Astrocyte (in vitro differentiated cells and primary cell): ENCODE data around the gene PANX2. TPM values are rescaled to one million over a fixed set of nuclear protein-coding genes. Genes with fewer than 3 reads are reported as not detected.

ENCODE experiments used
- DNase-seq: peaks from one replicate; pipeline ENCODE4 v3.0.0-alpha.2; 2010; ENCODE audit warnings: low read depth
- FAIRE-seq: peaks from 2 replicates; lab custom pipeline; 2011; peaks lifted over from hg19 to GRCh38; lab: Jason Lieb, UNC
- H2AFZ ChIP-seq: 2 replicates; pipeline ENCODE4 v1.6.0; 2012; ENCODE audit warnings: low read depth, low read length, inconsistent platforms
- H3K27ac ChIP-seq: 2 replicates; pipeline ENCODE4 v1.5.1; 2011; ENCODE audit warnings: low read depth, low read length, inconsistent platforms
- H3K27me3 ChIP-seq: 2 replicates; pipeline ENCODE4 v1.6.0; 2011; ENCODE audit warnings: low read length, inconsistent platforms; ENCODE audit not compliant: insufficient read depth
- H3K36me3 ChIP-seq: 2 replicates; pipeline ENCODE4 v1.5.1; 2011; ENCODE audit warnings: low read length, inconsistent platforms; ENCODE audit not compliant: insufficient read depth
- H3K4me1 ChIP-seq: 2 replicates; pipeline ENCODE4 v1.5.1; 2011; ENCODE audit warnings: low read length, inconsistent platforms; ENCODE audit not compliant: insufficient read depth
- H3K4me2 ChIP-seq: 2 replicates; pipeline ENCODE4 v1.6.0; 2012; ENCODE audit warnings: low read length, inconsistent platforms
- H3K4me3 ChIP-seq: 2 replicates; pipeline ENCODE4 v1.5.1; 2011; ENCODE audit warnings: low read depth, mild to moderate bottlenecking, low read length, inconsistent platforms; ENCODE audit not compliant: insufficient read depth
- H3K79me2 ChIP-seq: 2 replicates; pipeline ENCODE4 v1.6.0; 2012; ENCODE audit warnings: mild to moderate bottlenecking, low read length, inconsistent platforms; ENCODE audit not compliant: insufficient read depth
- H3K9ac ChIP-seq: 2 replicates; pipeline ENCODE4 v1.6.0; 2012; ENCODE audit warnings: mild to moderate bottlenecking, low read length, inconsistent platforms
- H3K9me3 ChIP-seq: 2 replicates; pipeline ENCODE4 v1.5.1; 2012; ENCODE audit warnings: low read depth, mild to moderate bottlenecking, low read length, inconsistent platforms; ENCODE audit not compliant: insufficient read depth
- H4K20me1 ChIP-seq: 2 replicates; pipeline ENCODE4 v1.6.0; 2012; ENCODE audit warnings: low read length, inconsistent platforms; ENCODE audit not compliant: insufficient read depth
- H3K27ac Mint-ChIP-seq: one replicate; pipeline ENCODE4 v1.8.0; 2021; ENCODE audit warnings: mild to moderate bottlenecking, mixed read lengths; ENCODE audit not compliant: unreplicated experiment
- H3K27me3 Mint-ChIP-seq: one replicate; pipeline ENCODE4 v1.8.0; 2021; ENCODE audit warnings: low read depth, mixed read lengths; ENCODE audit not compliant: unreplicated experiment
- H3K36me3 Mint-ChIP-seq: one replicate; pipeline ENCODE4 v1.8.0; 2021; ENCODE audit warnings: low read depth, mixed read lengths; ENCODE audit not compliant: unreplicated experiment
- H3K4me1 Mint-ChIP-seq: one replicate; pipeline ENCODE4 v1.8.0; 2021; ENCODE audit warnings: low read depth, mixed read lengths; ENCODE audit not compliant: unreplicated experiment
- H3K4me3 Mint-ChIP-seq: one replicate; pipeline ENCODE4 v1.8.0; 2021; ENCODE audit warnings: mild to moderate bottlenecking, moderate library complexity, mixed read lengths; ENCODE audit not compliant: unreplicated experiment
- H3K9me3 Mint-ChIP-seq: one replicate; pipeline ENCODE4 v1.8.0; 2021; ENCODE audit warnings: mild to moderate bottlenecking, mixed read lengths; ENCODE audit not compliant: unreplicated experiment
- EZH2 ChIP-seq: IDR thresholded peaks from 2 replicates; pipeline ENCODE4 v1.6.1; 2012; ENCODE audit warnings: mild to moderate bottlenecking, low read length, inconsistent platforms; ENCODE audit not compliant: insufficient read depth
- total RNA-seq: library from RNA; stranded (reverse); gene quantifications from 2 replicates; pipeline ENCODE4 v1.2.1, GENCODE V29; 2021
- TF ChIP-seq, protein P1 (sequence below): IDR thresholded peaks from 2 replicates; pipeline ENCODE4 v1.5.1; 2011; ENCODE audit warnings: low read depth, mild to moderate bottlenecking, inconsistent platforms, low read length, moderate library complexity; ENCODE audit not compliant: insufficient read depth

PANX2 gene
- total RNA-seq, 1 donor from 2014 or later: 2.3 TPM

GRCh38 chr22:50210378-50211139, 40.0 kb downstream of the PANX2 start:
- no peaks in the 10 kb centered on the region for H3K27me3 Mint-ChIP-seq
- Histone ChIP-seq H3K9ac (no peak overlapping the region), H4K20me1 (peaks cover 76% of the 10 kb centered on the region), H3K4me2 (no peak overlapping the region), H2AFZ (no peak overlapping the region), H3K4me1 (no peaks in the 10 kb centered on the region), H3K36me3 (peaks cover 21% of the 10 kb centered on the region), H3K27ac (no peak overlapping the region), H3K4me3 (no peak overlapping the region), H3K27me3 (no peaks in the 10 kb centered on the region), H3K79me2 (peaks cover 51% of the 10 kb centered on the region), H3K9me3 (no peaks in the 10 kb centered on the region)
- H3K27ac Mint-ChIP-seq: no peak overlapping the region
- H3K4me3 Mint-ChIP-seq: no peak overlapping the region
- peaks cover 19% of the 10 kb centered on the region for H3K36me3 Mint-ChIP-seq
- DNase-seq: no peak
- H3K4me1 Mint-ChIP-seq: no peaks in the 10 kb centered on the region
- TF ChIP-seq, protein P1, sequence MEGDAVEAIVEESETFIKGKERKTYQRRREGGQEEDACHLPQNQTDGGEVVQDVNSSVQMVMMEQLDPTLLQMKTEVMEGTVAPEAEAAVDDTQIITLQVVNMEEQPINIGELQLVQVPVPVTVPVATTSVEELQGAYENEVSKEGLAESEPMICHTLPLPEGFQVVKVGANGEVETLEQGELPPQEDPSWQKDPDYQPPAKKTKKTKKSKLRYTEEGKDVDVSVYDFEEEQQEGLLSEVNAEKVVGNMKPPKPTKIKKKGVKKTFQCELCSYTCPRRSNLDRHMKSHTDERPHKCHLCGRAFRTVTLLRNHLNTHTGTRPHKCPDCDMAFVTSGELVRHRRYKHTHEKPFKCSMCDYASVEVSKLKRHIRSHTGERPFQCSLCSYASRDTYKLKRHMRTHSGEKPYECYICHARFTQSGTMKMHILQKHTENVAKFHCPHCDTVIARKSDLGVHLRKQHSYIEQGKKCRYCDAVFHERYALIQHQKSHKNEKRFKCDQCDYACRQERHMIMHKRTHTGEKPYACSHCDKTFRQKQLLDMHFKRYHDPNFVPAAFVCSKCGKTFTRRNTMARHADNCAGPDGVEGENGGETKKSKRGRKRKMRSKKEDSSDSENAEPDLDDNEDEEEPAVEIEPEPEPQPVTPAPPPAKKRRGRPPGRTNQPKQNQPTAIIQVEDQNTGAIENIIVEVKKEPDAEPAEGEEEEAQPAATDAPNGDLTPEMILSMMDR: no peak
- TF ChIP-seq EZH2: no peak
- no peak for FAIRE-seq
- no peaks in the 10 kb centered on the region for H3K9me3 Mint-ChIP-seq

GRCh38 chr22:50211147-50211546, 40.6 kb downstream of the PANX2 start:
- no peak for FAIRE-seq
- H3K36me3 Mint-ChIP-seq: peaks cover 17% of the 10 kb centered on the region

More at GRCh38 chr22:50211147-50211546, 40.6 kb downstream of the PANX2 start:
- H3K27ac ChIP-seq: no peak overlapping the region
- no peaks in the 10 kb centered on the region for H3K4me1 ChIP-seq
- Mint-ChIP-seq H3K4me3 (no peak overlapping the region), H3K27ac (peak overlapping the region; percentile 16), H3K9me3 (no peaks in the 10 kb centered on the region), H3K4me1 (no peaks in the 10 kb centered on the region), H3K27me3 (no peaks in the 10 kb centered on the region)
- peaks cover 51% of the 10 kb centered on the region for H3K79me2 ChIP-seq
- H3K4me3 ChIP-seq: no peak overlapping the region
- H3K9ac ChIP-seq: no peak overlapping the region
- DNase-seq: no peak
- H4K20me1 ChIP-seq: peaks cover 78% of the 10 kb centered on the region
- H3K27me3 ChIP-seq: no peaks in the 10 kb centered on the region
- H3K36me3 ChIP-seq: peaks cover 21% of the 10 kb centered on the region
- H3K4me2 ChIP-seq: no peak overlapping the region
- no peak for TF ChIP-seq EZH2
- TF ChIP-seq, protein P1: no peak
- H3K9me3 ChIP-seq: no peaks in the 10 kb centered on the region
- H2AFZ ChIP-seq: no peak overlapping the region
